ENCODE data around the gene CDSN.

Gene CDSN

GRCh38 chr6:31138982-31139381, 18.7 kb upstream of the CDSN start, which contains the start of gene PSORS1C2:
Gene PSORS1C2 (minus strand): TSS chr6:31139066. CDS start chr6:31139026, 40 bp downstream.
- Histone ChIP-seq H3K27me3 (replicated peaks) (no peaks in the 10 kb centered on the region), H3K27ac (no peak within 1 kb of the TSS), H3K4me3 (ENCODE audit: low read depth, low read length) (no peak within 1 kb of the TSS), H3K36me3 (replicated peaks) (no peaks in the 10 kb centered on the region)
- no peak for DNase-seq
- in situ Hi-C loops (cut with HindIII; ENCODE audit: low pct_ligation_motif_present, low sequenced_read_pairs) = no loop called here
- TF ChIP-seq, protein P1, sequence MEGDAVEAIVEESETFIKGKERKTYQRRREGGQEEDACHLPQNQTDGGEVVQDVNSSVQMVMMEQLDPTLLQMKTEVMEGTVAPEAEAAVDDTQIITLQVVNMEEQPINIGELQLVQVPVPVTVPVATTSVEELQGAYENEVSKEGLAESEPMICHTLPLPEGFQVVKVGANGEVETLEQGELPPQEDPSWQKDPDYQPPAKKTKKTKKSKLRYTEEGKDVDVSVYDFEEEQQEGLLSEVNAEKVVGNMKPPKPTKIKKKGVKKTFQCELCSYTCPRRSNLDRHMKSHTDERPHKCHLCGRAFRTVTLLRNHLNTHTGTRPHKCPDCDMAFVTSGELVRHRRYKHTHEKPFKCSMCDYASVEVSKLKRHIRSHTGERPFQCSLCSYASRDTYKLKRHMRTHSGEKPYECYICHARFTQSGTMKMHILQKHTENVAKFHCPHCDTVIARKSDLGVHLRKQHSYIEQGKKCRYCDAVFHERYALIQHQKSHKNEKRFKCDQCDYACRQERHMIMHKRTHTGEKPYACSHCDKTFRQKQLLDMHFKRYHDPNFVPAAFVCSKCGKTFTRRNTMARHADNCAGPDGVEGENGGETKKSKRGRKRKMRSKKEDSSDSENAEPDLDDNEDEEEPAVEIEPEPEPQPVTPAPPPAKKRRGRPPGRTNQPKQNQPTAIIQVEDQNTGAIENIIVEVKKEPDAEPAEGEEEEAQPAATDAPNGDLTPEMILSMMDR (IDR thresholded peaks at IDR 0.05; ENCODE audit: low read depth, low read length, missing control alignments) = no peak

DNA sequence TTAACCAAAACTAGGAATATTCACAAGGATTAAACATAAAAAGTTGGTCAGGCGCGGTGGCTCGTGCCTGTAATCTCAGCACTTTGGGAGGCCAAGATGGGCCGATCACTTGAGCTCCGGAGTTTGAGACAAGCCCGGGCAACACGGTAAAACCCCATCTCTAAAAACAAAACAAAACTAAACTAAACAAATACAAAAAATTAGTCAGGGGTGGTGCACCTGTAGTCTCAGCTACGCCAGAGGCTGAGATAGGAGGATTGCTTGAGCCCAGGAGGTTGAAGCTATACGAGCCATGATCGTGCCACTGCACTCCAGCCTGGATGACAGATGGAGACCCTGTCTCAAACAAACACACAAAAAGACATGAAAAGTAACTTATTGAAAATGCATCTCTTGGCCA, 15.5 kb upstream of the CDSN start:
- TF ChIP-seq, protein P1 (IDR thresholded peaks at IDR 0.05; ENCODE audit: low read depth, low read length, missing control alignments) = no peak
- H3K4me3 ChIP-seq (ENCODE audit: low read depth, low read length) = no peak overlapping the region

GRCh38 chr6:31132806-31133205, 12.6 kb upstream of the CDSN start:
- no peak for DNase-seq
- in situ Hi-C loops (cut with HindIII; ENCODE audit: low pct_ligation_motif_present, low sequenced_read_pairs) = no loop called here
- Histone ChIP-seq H3K4me3 (ENCODE audit: low read depth, low read length) (no peak overlapping the region), H3K27me3 (replicated peaks) (peaks cover 4% of the 10 kb centered on the region), H3K27ac (no peak overlapping the region), H3K36me3 (replicated peaks) (no peaks in the 10 kb centered on the region)
- TF ChIP-seq, protein P1 (IDR thresholded peaks at IDR 0.05; ENCODE audit: low read depth, low read length, missing control alignments) = no peak

More for the DNA sequence above, 15.5 kb upstream of the CDSN start:
- in situ Hi-C loops (cut with HindIII; ENCODE audit: low pct_ligation_motif_present, low sequenced_read_pairs) = no loop called here
- DNase-seq = no peak
- H3K36me3 ChIP-seq (replicated peaks) = no peaks in the 10 kb centered on the region
- no peak overlapping the region for H3K27ac ChIP-seq
- no peaks in the 10 kb centered on the region for H3K27me3 ChIP-seq (replicated peaks)

DNA sequence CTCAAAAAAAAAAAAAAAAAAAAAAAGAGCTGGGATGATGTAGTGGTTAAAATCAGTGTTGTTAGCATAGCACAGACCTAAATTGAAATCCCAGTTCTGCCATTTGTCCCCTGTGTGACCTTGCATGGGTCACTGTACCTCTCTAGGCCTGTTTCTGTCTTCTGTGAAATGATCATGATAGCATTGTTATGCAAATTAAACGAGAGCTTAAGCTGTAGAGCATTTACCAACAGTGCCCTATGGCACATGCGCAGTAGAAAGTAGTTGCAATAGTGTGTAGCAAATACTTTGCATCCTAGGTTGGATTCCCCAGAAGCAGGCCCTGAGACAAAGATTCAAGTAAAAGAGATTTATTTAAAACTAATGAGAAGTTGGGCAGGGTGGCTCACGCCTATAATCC, 11.3 kb upstream of the CDSN start:
- in situ Hi-C loops (cut with HindIII; ENCODE audit: low pct_ligation_motif_present, low sequenced_read_pairs) = no loop called here
- no peak overlapping the region for H3K4me3 ChIP-seq (ENCODE audit: low read depth, low read length)

DNA sequence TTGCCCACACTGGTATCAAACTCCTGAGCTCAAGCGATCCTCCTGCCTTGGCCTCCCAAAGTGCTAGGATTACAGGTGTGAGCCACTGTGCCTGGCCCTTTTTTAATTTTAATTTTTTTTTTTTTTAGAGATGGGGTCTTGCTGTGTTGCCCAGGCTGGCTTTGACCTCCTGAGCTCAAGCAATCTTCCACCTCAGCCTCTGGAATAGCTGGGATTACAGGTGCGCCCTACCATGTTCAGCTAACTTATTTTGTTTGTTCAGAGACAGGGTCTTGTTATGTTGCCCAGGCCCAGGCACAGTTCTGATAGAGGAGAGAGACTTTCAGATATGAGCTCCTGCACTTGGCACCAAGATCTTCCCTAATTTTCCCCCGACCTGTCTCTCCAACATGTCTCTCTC, 10.5 kb upstream of the CDSN start:
- Histone ChIP-seq H3K27me3 (replicated peaks) (peaks cover 4% of the 10 kb centered on the region), H3K36me3 (replicated peaks) (no peaks in the 10 kb centered on the region), H3K4me3 (ENCODE audit: low read depth, low read length) (no peak overlapping the region), H3K27ac (no peak overlapping the region)
- TF ChIP-seq, protein P1 (IDR thresholded peaks at IDR 0.05; ENCODE audit: low read depth, low read length, missing control alignments) = no peak
- in situ Hi-C loops (cut with HindIII; ENCODE audit: low pct_ligation_motif_present, low sequenced_read_pairs) = no loop called here
- DNase-seq = no peak

More for the DNA sequence above, 11.3 kb upstream of the CDSN start:
- Histone ChIP-seq H3K27me3 (replicated peaks) (peaks cover 4% of the 10 kb centered on the region), H3K27ac (no peak overlapping the region), H3K36me3 (replicated peaks) (no peaks in the 10 kb centered on the region)
- TF ChIP-seq, protein P1 (IDR thresholded peaks at IDR 0.05; ENCODE audit: low read depth, low read length, missing control alignments) = no peak
- no peak for DNase-seq

DNA sequence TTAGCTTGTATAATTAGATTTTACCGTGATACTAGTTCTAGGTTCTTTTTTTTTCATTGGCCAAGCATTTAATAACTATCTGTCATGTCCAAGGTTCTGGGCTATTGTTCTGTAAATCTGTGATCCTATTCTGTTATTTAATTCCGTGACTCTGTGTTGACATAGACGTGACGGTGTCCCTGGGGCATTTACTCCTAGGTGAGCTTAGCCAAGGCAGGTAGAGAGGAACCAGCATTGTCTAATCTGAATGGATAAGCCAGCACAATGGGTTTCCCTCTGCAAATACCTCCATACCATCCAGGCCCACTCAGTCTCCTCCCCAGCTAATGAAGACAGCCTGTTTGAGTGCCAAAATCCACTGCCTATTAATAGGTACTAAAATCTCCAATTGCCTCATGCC, 8.9 kb upstream of the CDSN start:
- TF ChIP-seq, protein P1 (IDR thresholded peaks at IDR 0.05; ENCODE audit: low read depth, low read length, missing control alignments) = no peak
- Histone ChIP-seq H3K27me3 (replicated peaks) (peaks cover 4% of the 10 kb centered on the region), H3K4me3 (ENCODE audit: low read depth, low read length) (no peak overlapping the region), H3K36me3 (replicated peaks) (no peaks in the 10 kb centered on the region), H3K27ac (no peak overlapping the region)
- DNase-seq = no peak
- in situ Hi-C loops (cut with HindIII; ENCODE audit: low pct_ligation_motif_present, low sequenced_read_pairs) = no loop called here
